Stimulated activated CD8-positive, alpha-beta memory T cell treated with anti-CD3 and anti-CD28 coated beads, Interleukin-4, amount 100 ng/mL, for 24 hours (primary cell): Measurements from ENCODE around the gene KMT2B.
A peak's percentile ranks its signal among the peaks of the same experiment; 100 is the strongest.

Experiments
- DNase-seq: peaks from one replicate; pipeline ENCODE4 v3.0.0-alpha.2; 2020; ENCODE audit warnings: low read depth

KMT2B gene

GRCh38 chr19:35727053-35727955 lies 9.5 kb downstream of the KMT2B start:
- no peak for DNase-seq

DNA sequence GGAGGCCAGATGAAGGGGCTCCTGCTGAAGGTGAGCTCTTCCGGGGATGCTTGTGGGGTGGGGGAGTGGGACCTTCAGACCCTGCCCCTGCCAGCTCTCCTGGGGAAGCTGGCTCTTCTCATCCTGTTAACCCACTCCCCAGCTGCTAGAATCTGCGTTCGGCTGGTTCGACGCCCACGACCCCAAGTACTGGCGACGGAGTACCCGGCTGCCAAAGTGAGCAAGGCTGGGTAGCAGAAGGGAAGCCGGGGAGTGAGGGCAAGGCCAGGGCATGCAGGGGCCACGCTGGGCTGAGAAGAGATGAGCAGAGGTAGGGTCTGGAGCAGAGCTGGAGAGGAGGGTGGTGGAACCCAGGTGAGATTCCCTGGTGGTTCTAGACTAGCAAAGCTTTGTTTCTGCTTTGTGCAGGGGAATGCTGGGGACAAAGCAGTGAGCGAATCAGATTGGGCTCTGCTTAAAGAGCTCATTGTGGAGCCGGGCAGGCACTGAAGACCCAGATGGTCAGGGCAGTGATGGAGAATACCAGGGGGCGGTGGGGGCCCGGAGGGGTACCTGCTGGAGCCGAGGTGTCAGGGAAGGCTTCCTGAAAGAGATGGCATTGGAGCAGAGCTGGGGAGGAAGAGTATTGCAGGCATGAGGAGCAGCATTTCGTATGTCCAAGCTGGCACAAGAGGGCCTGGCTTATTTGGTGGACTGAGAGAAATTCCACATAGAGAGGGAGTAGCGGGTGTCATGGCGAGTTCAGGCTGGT lies 10.3 kb downstream of the KMT2B start:
- no peak for DNase-seq

- DNase-seq: no peak
Measured at GRCh38 chr19:35729021-35729420, 11.2 kb downstream of the KMT2B start.

DNA sequence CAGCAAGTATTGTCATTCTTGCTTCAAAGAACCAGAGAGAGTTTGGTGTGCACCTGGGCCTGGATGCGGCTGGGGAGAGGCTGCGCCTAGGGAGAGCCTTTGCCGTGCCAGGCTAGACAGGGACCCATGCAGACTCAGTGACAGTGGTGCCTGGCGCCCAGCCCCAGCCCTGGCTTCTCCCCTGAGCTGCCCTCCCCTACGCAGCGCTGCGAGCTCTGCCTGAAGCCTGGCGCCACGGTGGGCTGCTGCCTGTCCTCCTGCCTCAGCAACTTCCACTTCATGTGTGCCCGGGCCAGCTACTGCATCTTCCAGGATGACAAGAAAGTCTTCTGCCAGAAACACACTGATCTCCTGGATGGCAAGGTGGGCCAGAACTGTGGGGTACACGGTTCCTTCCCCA lies 12.0 kb downstream of the KMT2B start:
- DNase-seq: no peak

GRCh38 chr19:35730326-35730725 lies 12.5 kb downstream of the KMT2B start:
- DNase-seq: no peak

GRCh38 chr19:35731353-35731752 lies 13.6 kb downstream of the KMT2B start:
- no peak for DNase-seq

GRCh38 chr19:35731779-35732405 lies 14.1 kb downstream of the KMT2B start:
- DNase-seq: no peak

DNA sequence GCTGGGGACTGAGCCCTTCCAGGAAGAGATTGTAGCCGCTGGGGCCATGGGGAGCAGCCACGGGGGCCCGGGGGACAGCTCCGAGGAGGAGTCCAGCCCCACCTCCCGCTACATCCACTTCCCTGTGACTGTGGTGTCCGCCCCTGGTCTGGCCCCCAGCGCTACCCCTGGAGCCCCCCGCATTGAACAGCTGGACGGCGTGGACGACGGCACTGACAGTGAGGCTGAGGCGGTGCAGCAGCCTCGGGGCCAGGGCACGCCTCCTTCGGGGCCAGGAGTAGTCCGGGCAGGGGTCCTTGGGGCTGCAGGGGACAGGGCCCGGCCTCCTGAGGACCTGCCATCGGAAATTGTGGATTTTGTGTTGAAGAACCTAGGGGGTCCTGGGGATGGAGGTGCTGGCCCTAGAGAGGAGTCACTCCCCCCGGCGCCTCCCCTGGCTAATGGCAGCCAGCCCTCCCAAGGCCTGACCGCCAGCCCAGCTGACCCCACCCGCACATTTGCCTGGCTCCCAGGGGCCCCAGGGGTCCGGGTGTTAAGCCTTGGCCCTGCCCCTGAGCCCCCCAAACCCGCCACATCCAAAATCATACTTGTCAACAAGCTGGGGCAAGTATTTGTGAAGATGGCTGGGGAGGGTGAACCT lies 14.9 kb downstream of the KMT2B start:
- DNase-seq: no peak

DNA sequence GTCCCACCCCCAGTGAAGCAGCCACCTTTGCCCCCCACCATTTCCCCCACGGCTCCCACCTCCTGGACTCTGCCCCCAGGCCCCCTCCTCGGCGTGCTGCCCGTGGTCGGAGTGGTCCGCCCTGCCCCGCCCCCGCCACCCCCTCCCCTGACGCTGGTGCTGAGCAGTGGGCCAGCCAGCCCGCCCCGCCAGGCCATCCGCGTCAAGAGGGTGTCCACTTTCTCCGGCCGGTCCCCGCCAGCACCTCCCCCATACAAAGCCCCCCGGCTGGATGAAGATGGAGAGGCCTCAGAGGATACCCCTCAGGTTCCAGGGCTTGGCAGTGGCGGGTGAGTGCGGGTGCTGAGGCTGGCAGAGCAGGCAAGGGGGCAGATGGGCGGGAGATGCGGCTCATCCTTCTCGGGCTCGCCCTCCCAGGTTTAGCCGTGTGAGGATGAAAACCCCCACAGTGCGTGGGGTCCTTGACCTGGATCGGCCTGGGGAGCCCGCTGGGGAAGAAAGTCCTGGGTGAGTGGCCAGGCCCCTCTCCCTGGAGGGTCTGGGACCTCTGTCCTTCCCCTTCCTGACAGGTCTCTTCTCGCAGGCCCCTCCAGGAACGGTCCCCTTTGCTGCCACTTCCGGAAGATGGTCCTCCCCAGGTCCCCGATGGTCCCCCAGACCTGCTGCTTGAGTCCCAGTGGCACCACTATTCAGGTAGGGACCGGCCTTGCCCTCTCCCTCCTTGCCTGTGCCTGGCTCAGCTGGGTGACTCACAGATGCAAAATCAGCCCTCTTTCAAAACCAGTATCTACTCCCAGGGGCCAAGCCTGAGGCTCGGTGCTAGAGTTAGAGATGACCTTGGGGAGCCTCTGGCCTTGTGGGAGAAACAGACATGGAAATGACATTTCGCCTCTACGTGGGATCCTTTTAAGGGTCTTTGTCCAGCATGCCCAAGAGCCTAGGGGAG lies 15.7 kb downstream of the KMT2B start:
- no peak for DNase-seq

DNA sequence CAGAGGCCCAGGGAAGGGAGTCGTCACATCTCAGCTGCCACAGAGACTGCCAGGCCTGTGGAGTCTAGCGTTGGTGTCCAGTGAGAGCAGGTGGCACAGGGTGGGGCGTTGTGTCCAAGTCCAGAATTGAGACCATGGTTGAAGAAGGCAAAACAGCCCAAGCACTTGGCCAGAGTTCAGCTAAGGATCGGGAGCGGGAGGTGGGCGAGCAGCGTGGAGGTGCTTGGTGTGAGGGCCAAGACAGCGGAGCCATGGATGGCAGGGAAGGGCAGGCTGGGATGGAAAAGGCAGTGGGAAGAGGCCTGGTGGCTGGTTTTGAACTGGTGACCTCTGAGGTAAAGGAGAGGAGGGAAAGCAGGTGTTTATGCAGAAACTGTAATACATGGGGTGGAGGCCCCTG lies 16.5 kb downstream of the KMT2B start:
- no peak for DNase-seq

- DNase-seq: no peak
Measured at GRCh38 chr19:35734889-35735288, 17.1 kb downstream of the KMT2B start.

DNA sequence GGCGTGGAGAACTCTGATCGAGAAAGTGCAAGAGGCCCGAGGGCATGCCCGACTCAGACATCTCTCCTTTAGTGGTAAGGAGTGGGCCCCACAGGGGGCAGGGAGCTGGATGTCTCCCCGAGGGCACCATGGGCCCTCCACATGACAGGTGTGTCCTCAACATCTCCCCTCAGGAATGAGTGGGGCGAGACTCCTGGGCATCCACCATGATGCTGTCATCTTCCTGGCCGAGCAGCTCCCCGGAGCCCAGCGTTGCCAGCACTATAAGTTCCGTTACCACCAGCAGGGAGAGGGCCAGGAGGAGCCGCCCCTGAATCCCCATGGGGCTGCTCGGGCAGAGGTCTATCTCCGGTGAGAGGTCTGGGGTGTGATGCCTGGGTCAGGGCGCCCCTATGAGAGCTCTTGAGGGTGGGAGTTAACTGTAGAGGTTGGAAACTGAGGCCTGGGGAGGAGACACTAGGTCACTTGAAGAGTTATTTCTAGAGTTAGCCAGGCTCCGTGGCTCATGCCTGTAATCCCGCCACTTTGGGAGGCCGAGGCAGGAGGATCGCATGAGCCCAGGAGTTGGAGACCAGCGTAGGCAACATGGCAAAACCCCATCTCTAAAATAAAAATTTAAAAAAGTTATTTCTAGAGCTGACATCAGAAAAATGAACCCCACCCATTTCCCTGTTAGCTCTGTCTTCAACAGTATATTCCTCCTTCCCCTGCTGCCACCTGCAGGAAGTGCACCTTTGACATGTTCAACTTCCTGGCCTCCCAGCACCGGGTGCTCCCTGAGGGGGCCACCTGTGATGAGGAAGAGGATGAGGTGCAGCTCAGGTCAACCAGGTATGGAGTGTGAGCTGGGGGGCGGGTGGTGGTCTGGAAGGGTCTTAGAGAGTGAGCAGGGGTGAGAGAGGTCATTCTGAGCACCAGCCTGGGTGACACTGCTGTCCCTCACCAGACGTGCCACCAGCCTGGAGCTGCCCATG lies 19.4 kb downstream of the KMT2B start:
- DNase-seq: no peak

- DNase-seq: no peak
Measured at GRCh38 chr19:35738021-35738886, 20.5 kb downstream of the KMT2B start.

GRCh38 chr19:35738887-35739229 lies 21.1 kb downstream of the KMT2B start:
- no peak for DNase-seq

DNA sequence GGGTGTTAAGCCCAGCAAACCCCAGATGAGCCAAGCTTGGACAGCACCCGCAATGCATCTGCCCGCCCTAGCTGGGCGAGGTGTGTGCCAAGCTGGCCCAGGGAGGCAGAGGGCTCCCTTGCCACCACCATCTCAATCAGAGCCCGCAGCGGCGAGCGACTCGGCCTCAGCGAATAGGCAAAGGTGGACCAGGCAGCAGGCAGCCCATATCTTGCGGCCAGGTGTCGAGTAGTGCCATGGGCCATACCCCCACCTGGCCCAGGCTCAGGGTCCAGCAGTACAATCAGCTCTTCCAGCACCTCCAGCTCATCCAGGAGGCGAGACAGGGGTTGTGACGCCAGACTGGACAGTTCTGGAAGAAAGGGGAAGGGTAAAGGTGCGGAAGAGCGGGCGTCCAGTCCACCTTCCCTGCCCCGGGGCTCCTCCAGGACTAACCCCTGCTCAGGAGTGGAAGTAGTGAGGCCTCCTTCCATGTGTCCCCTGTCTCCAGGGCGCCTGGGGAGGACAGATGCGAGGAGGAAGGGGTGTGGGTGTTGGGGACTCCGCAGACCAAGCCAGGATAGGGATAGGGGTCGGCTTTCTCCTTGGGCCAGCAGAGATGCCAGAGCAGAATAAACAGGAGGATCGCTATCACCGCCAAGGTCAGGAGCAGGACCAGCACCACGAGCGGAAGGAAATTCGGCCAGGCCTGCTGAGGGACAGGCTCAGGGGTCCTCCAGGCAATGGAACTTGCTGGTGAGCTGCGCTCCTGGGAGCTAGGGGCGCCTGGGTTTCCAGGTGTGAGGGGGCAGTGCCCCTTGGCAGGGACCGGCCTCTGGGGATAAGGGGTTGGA lies 21.7 kb downstream of the KMT2B start:
- no peak for DNase-seq

GRCh38 chr19:35740108-35740422 lies 22.3 kb downstream of the KMT2B start:
- DNase-seq: no peak

DNA sequence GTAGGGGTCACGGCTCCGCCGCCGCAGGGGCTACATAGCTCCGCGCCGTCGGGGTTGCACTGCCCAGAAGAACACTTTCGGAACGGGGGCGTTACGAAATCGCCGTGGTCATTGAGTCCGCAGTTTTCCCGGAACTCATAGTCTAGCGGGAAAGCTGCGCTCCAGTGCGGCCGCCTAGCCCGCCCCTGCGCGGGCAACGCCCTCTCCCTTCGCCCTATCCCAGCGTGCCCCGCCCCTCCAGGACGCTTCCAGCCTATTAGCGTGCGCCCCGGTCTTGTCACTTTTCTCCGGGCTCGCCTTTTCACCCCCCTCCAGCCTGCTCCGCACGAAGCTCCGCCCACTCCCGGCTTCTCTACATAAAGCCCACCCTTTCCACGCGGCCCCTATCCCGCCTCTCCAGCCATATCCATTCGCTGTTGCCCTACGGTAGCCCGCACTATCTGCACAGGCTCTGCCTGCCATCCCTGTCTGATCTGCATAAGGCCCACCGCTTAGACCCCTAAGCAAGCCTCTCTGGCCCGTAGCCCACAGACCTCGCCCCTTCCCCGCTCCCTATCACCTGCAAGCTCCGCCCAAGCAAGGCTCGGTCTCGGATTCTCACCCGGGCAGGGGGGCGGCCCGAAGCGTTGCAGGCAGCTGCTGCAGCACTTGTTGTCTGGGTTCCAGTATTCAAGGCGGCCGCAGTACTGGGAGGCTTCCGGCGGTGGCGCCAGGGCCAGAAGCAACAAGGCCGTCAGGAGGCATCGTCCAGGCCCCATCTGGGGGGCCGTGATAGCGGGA lies 22.8 kb downstream of the KMT2B start:
- DNase-seq: peak; percentile 96

DNA sequence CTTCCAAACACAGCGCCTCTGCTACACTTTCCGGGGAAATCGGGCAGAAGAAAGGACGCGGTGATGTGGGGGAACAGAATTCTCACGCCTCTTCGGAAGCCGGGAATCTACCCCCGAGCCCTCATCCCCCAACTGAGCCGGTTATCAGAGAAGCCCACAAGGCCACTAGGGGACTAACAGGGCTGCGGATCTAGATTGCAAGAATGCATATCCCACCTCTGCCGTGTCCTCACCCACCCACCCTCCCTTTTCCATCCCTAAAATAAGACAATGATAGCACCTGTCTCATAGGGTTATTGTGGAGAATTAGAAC lies 23.4 kb downstream of the KMT2B start:
- DNase-seq: no peak
